HCT116 (cell line): ENCODE measurements around the gene TMEM109. TPM values are rescaled to one million over a fixed set of nuclear protein-coding genes. Genes with fewer than 3 reads are reported as not detected.
A peak's percentile ranks its signal among the peaks of the same experiment; 100 is the strongest.

Experiments
- ATAC-seq: fragments of 200-7000 bp; cut with Tn5 transposase; 2 replicates; pipeline ENCODE4 v1.9.1; 2020; ENCODE audit warnings: mild to moderate bottlenecking, moderate library complexity
- BruUV-seq: library from RNA; stranded (reverse); fragments of 400-500 nt; replicated peaks from 2 replicates; lab custom pipeline; 2021; lab: Mats Ljungman, UMichigan
- CTCF ChIA-PET: fragments of 300-600 bp; sonication (Branson Sonifier 250); formaldehyde crosslinking; loops from one replicate; lab custom pipeline; 2021; ENCODE audit warnings: antibody characterized with exemption; lab: Charles Lee
- POLR2A ChIA-PET: fragments of 300-600, 350-600 bp; sonication (Branson Sonifier 250); formaldehyde crosslinking; loops from one replicate; lab custom pipeline; 2021; ENCODE audit warnings: antibody characterized with exemption; lab: Charles Lee
- RAD21 ChIA-PET, 2 experiments: fragments of 300-600 bp; sonication (Branson Sonifier 250); formaldehyde crosslinking; loops; one replicate each; lab custom pipeline; 2023; ENCODE audit warnings: low total read pairs in 2 of 2; ENCODE audit not compliant: uncharacterized antibody in 2 of 2, unreplicated experiment in 2 of 2, low non-redundant PET in 1 of 2; lab: Charles Lee
- DNase-seq: peaks from one replicate; pipeline ENCODE4 v3.0.0-alpha.2; 2010; ENCODE audit warnings: low read depth, low spot score
- H2AFZ ChIP-seq: fragments of 200-600 bp; shearing (Covaris generic), sonication (generic); 2 replicates; pipeline ENCODE4 v1.6.1; 2017; ENCODE audit warnings: low read depth, mixed run types, mixed read lengths, antibody characterized with exemption, low read length; ENCODE audit not compliant: poor library complexity, severe bottlenecking
- H3K27ac ChIP-seq: 2 replicates; pipeline ENCODE4 v1.5.1; 2012; ENCODE audit warnings: low read depth, low read length
- H3K27me3 ChIP-seq: fragments of 200-600 bp; sonication (generic); 2 replicates; pipeline ENCODE4 v1.6.1; 2016; ENCODE audit warnings: mixed run types, low read length, mixed read lengths; ENCODE audit not compliant: insufficient read depth
- H3K36me3 ChIP-seq, 2 experiments: fragments of 200-500 bp in 1 of 2; fragments of 200-600 bp in 1 of 2; sonication (Bioruptor generic) in 1 of 2; sonication (generic) in 1 of 2; 2 replicates each; pipeline versions ENCODE4 v1.5.1 to v1.6.1; 2014 to 2016; ENCODE audit warnings: low read length in 2 of 2, inconsistent platforms in 1 of 2, mixed read lengths in 1 of 2, mixed run types in 1 of 2; ENCODE audit not compliant: insufficient read depth in 2 of 2, control insufficient read depth in 1 of 2
- H3K4me1 ChIP-seq, 2 experiments: fragments of 200-600 bp in 1 of 2; sonication (generic) in 1 of 2; 2 replicates each; pipeline versions ENCODE4 v1.5.1 to v1.6.1; 2012 to 2017; ENCODE audit warnings: low read length in 2 of 2, inconsistent platforms in 1 of 2, mild to moderate bottlenecking in 1 of 2, mixed read lengths in 1 of 2, mixed run types in 1 of 2, moderate library complexity in 1 of 2; ENCODE audit not compliant: insufficient read depth in 2 of 2, control insufficient read depth in 1 of 2
- H3K4me2 ChIP-seq: fragments of 200-600 bp; sonication (generic); 2 replicates; pipeline ENCODE4 v1.6.1; 2017; ENCODE audit warnings: mixed run types, low read length, mixed read lengths
- H3K4me3 ChIP-seq, 2 experiments: fragments of 200-600 bp in 1 of 2; sonication (generic) in 1 of 2; replicated peaks in 1 of 2; 2 replicates each; pipeline ENCODE4 v1.5.1; 2011 to 2016; ENCODE audit warnings: low read length in 2 of 2, control low read depth in 1 of 2, low read depth in 1 of 2, mild to moderate bottlenecking in 1 of 2, mixed read lengths in 1 of 2, mixed run types in 1 of 2
- H3K79me2 ChIP-seq: fragments of 200-600 bp; sonication (generic); 2 replicates; pipeline ENCODE4 v1.6.1; 2017; ENCODE audit warnings: mild to moderate bottlenecking, mixed run types, low read length, moderate library complexity, mixed read lengths; ENCODE audit not compliant: insufficient read depth
- H3K9ac ChIP-seq: fragments of 200-600 bp; sonication (generic); 2 replicates; pipeline ENCODE4 v1.6.1; 2016; ENCODE audit warnings: low read length, mixed read lengths
- H3K9me2 ChIP-seq: fragments of 200-600 bp; sonication (generic), shearing (Covaris generic); 2 replicates; pipeline ENCODE4 v1.6.1; 2017; ENCODE audit warnings: mixed run types, mild to moderate bottlenecking, moderate library complexity; ENCODE audit not compliant: insufficient read depth
- H3K9me3 ChIP-seq, 2 experiments: fragments of 200-500 bp in 1 of 2; fragments of 200-600 bp in 1 of 2; sonication (Bioruptor generic) in 1 of 2; sonication (generic) in 1 of 2; 2 replicates each; pipeline ENCODE4 v1.6.1; 2014 to 2017; ENCODE audit warnings: low read length in 2 of 2, mixed read lengths in 2 of 2, inconsistent platforms in 1 of 2, low read depth in 1 of 2, mild to moderate bottlenecking in 1 of 2, mixed run types in 1 of 2, moderate library complexity in 1 of 2; ENCODE audit not compliant: control insufficient read depth in 1 of 2, insufficient read depth in 1 of 2
- H4K20me1 ChIP-seq: fragments of 200-600 bp; sonication (generic), shearing (Covaris generic); 2 replicates; pipeline ENCODE4 v1.6.1; 2017; ENCODE audit warnings: mixed run types, mild to moderate bottlenecking, moderate library complexity; ENCODE audit not compliant: insufficient read depth
- ATF3 ChIP-seq: IDR thresholded peaks from 2 replicates; pipeline ENCODE4 v1.6.1; 2012
- CEBPB ChIP-seq: IDR thresholded peaks from 2 replicates; pipeline ENCODE4 v1.6.1; 2012; ENCODE audit warnings: low read depth
- EGR1 ChIP-seq: IDR thresholded peaks from 2 replicates; pipeline ENCODE4 v1.6.1; 2012; ENCODE audit warnings: low read depth
- ELF1 ChIP-seq: IDR thresholded peaks from 2 replicates; pipeline ENCODE4 v1.6.1; 2012; ENCODE audit warnings: low read depth, borderline replicate concordance
- EZH2 ChIP-seq: fragments of 200-600 bp; sonication (generic); IDR thresholded peaks from 2 replicates; pipeline ENCODE4 v1.6.1; 2017; ENCODE audit warnings: antibody characterized with exemption, mixed run types
- EZH2phosphoT487 ChIP-seq: fragments of 200-600 bp; IDR thresholded peaks from 2 replicates; pipeline ENCODE4 v1.6.1; 2018; ENCODE audit warnings: antibody characterized with exemption, borderline replicate concordance
- FOSL1 ChIP-seq: IDR thresholded peaks from 2 replicates; pipeline ENCODE4 v1.6.1; 2012; ENCODE audit warnings: low read depth
- MAX ChIP-seq: IDR thresholded peaks from 2 replicates; pipeline ENCODE4 v1.6.1; 2012
- POLR2A ChIP-seq: IDR thresholded peaks from 2 replicates; pipeline ENCODE4 v1.7.0; 2011; ENCODE audit warnings: borderline replicate concordance; ENCODE audit not compliant: insufficient read depth, insufficient read length; ENCODE audit errors: extremely low read depth
- POLR2AphosphoS5 ChIP-seq: IDR thresholded peaks from 2 replicates; pipeline ENCODE4 v1.6.1; 2011; ENCODE audit warnings: mild to moderate bottlenecking, low read depth, low read length, moderate library complexity
- RAD21 ChIP-seq: IDR thresholded peaks from 2 replicates; pipeline ENCODE4 v1.6.1; 2012; ENCODE audit warnings: low read depth, mild to moderate bottlenecking
- SIN3A ChIP-seq: IDR thresholded peaks from 2 replicates; pipeline ENCODE4 v1.6.1; 2012; ENCODE audit warnings: low read depth
- SP1 ChIP-seq: IDR thresholded peaks from 2 replicates; pipeline ENCODE4 v1.6.1; 2012; ENCODE audit warnings: low read depth
- TCF7L2 ChIP-seq: IDR thresholded peaks from 2 replicates; pipeline ENCODE4 v1.7.0; 2011; ENCODE audit warnings: borderline replicate concordance, inconsistent platforms; ENCODE audit not compliant: insufficient read depth, insufficient read length; ENCODE audit errors: extremely low read depth
- intact Hi-C: fragments of 100-400 bp; cut with micrococcal nuclease; formaldehyde crosslinking; loops from 2 replicates; pipeline ENCODE4 v1.10.0; 2022
- total RNA-seq: library from RNA; stranded (reverse); gene quantifications from one replicate; pipeline ENCODE4 v1.2.1, GENCODE V29; 2021; ENCODE audit not compliant: unreplicated experiment

The TMEM109 gene
- total RNA-seq, 1 experiment from 2014 or later: 44.4 TPM

GRCh38 chr11:60922906-60923305 is 8.9 kb downstream of the TMEM109 start:
- Histone ChIP-seq H3K79me2 (peaks cover 20% of the 10 kb centered on the region), H3K36me3 (peaks cover 17 to 24% of the 10 kb centered on the region in 2 experiments; a peak in 2 of 4 replicates), H2AFZ (no peak overlapping the region), H3K27ac (0 out of 2 replicates have a peak overlapping the region, but pooled peaks have one; percentile 16), H3K4me3 (no peak overlapping the region), H3K4me1 (peaks cover 25 to 43% of the 10 kb centered on the region in 2 experiments), H3K4me2 (peak overlapping the region; percentile 92; the same call in 1 of the 2 replicates), H4K20me1 (no peaks in the 10 kb centered on the region; the same call in 1 of the 2 replicates), H3K9me3 (no peaks in the 10 kb centered on the region), H3K27me3 (no peaks in the 10 kb centered on the region), H3K9me2 (no peaks in the 10 kb centered on the region), H3K9ac (0 out of 2 replicates have a peak overlapping the region, but pooled peaks have one; percentile 77)
- TF ChIP-seq ATF3: no peak
- TF ChIP-seq EZH2phosphoT487: no peak
- TF ChIP-seq POLR2AphosphoS5: no peak
- no peak for TF ChIP-seq EGR1
- TF ChIP-seq POLR2A: no peak
- no peak for TF ChIP-seq MAX
- TF ChIP-seq CEBPB: no peak
- TF ChIP-seq TCF7L2: no peak
- TF ChIP-seq SP1: no peak
- TF ChIP-seq FOSL1: no peak
- TF ChIP-seq EZH2: no peak
- TF ChIP-seq SIN3A: no peak
- TF ChIP-seq ELF1: no peak
- TF ChIP-seq RAD21: no peak
- BruUV-seq: no TSS peak
- no peak for ATAC-seq
- DNase-seq: no peak
- intact Hi-C loops: no loop called here
- ChIA-PET RAD21 (no interaction called here), POLR2A (interaction anchor here (1.3 kb wide), 1 partner anchor 9 kb away, joined by 3 read pairs; the partner anchor contains the start of gene TMEM109), CTCF (interaction anchor here (1.5 kb wide), 1 partner anchor 23 kb away, joined by 5 read pairs; no protein-coding TSS in a partner anchor)
